GM12878 (cell line): ENCODE data around the gene CACFD1. TPM values are rescaled to one million over a fixed set of nuclear protein-coding genes. Genes with fewer than 3 reads are reported as not detected.

Experiments
- ATAC-seq: fragments of 200-7000 bp; cut with Tn5 transposase; 3 replicates; pipeline ENCODE4 v1.9.1; 2020; ENCODE audit warnings: mild to moderate bottlenecking, moderate library complexity
- BruUV-seq: library from RNA; stranded (reverse); fragments of 400-500 nt; replicated peaks from 2 replicates; lab custom pipeline; 2021; lab: Mats Ljungman, UMichigan
- CTCF ChIA-PET: fragments of 300-600 bp; sonication (Branson Sonifier 250); formaldehyde crosslinking; extraction: SDS; loops from one replicate; lab custom pipeline; 2021; ENCODE audit warnings: inconsistent platforms; lab: Yijun Ruan, JAX
- POLR2A ChIA-PET: fragments of 350-600 bp; formaldehyde crosslinking; extraction: SDS; loops from one replicate; lab custom pipeline; 2021; ENCODE audit warnings: inconsistent platforms; lab: Charles Lee
- RAD21 ChIA-PET: fragments of 300-600 bp; sonication (Branson Sonifier 250); formaldehyde crosslinking; loops from one replicate; lab custom pipeline; 2023; ENCODE audit warnings: antibody characterized with exemption; ENCODE audit not compliant: unreplicated experiment; lab: Charles Lee
- SMC1A ChIA-PET: fragments of 300-600 bp; sonication (Branson Sonifier 250); formaldehyde crosslinking; loops from one replicate; lab custom pipeline; 2023; ENCODE audit not compliant: unreplicated experiment, uncharacterized antibody; lab: Charles Lee
- DNase-seq: peaks from one replicate; pipeline ENCODE4 v3.0.0-alpha.2; 2011; ENCODE audit warnings: low read depth, low spot score
- FAIRE-seq: peaks from 3 replicates; lab custom pipeline; 2011; peaks lifted over from hg19 to GRCh38; lab: Jason Lieb, UNC
- H2AFZ ChIP-seq: 2 replicates; pipeline ENCODE4 v1.6.0; 2011; ENCODE audit warnings: low read depth, low read length, control low read depth; ENCODE audit not compliant: control insufficient read depth
- H3K27ac ChIP-seq: 2 replicates; pipeline ENCODE4 v1.5.1; 2011; ENCODE audit warnings: control low read depth; ENCODE audit not compliant: control insufficient read depth, insufficient read depth
- H3K27me3 ChIP-seq, 2 experiments: replicated peaks in 1 of 2; 2 replicates each; pipeline versions ENCODE4 v1.6.0 to v1.6.1; 2011; ENCODE audit warnings: low read length in 1 of 2; ENCODE audit not compliant: control insufficient read depth in 2 of 2, insufficient read depth in 2 of 2
- H3K36me3 ChIP-seq, 2 experiments: 2 replicates each; pipeline ENCODE4 v1.5.1; 2011; ENCODE audit warnings: low read length in 1 of 2; ENCODE audit not compliant: control insufficient read depth in 2 of 2, insufficient read depth in 2 of 2
- H3K4me1 ChIP-seq: 2 replicates; pipeline ENCODE4 v1.6.1; 2011; ENCODE audit warnings: mild to moderate bottlenecking, low read length, moderate library complexity, mixed read lengths; ENCODE audit not compliant: control insufficient read depth, insufficient read depth
- H3K4me2 ChIP-seq: 2 replicates; pipeline ENCODE4 v1.6.0; 2011; ENCODE audit warnings: control low read depth; ENCODE audit not compliant: control insufficient read depth, insufficient read depth
- H3K4me3 ChIP-seq: fragments of 200-600 bp; sonication (generic); 2 replicates; pipeline ENCODE4 v1.5.1; 2016
- H3K79me2 ChIP-seq: 2 replicates; pipeline ENCODE4 v1.6.0; 2011; ENCODE audit warnings: low read length; ENCODE audit not compliant: control insufficient read depth, insufficient read depth
- H3K9ac ChIP-seq: 2 replicates; pipeline ENCODE4 v1.8.0; 2011; ENCODE audit warnings: low read length, control low read depth, mixed read lengths; ENCODE audit not compliant: control insufficient read depth, insufficient read depth
- H3K9me3 ChIP-seq: replicated peaks from 3 replicates; pipeline ENCODE4 v1.5.1; 2011; ENCODE audit warnings: mild to moderate bottlenecking, low read length; ENCODE audit not compliant: control insufficient read depth, insufficient read depth
- H4K20me1 ChIP-seq: 2 replicates; pipeline ENCODE4 v1.6.0; 2011; ENCODE audit not compliant: control insufficient read depth, insufficient read depth
- MLLT1 ChIP-seq: fragments of 450-650 bp; IDR thresholded peaks from 2 replicates; pipeline ENCODE4 v1.6.1; 2016; ENCODE audit warnings: mild to moderate bottlenecking
- STAT3 ChIP-seq: IDR thresholded peaks from 2 replicates; pipeline ENCODE4 v1.6.1; 2011; ENCODE audit warnings: low read depth, low read length, improper control_type of control experiment
- TAF1 ChIP-seq: IDR thresholded peaks from 2 replicates; pipeline ENCODE4 v1.6.1; 2011; ENCODE audit warnings: mild to moderate bottlenecking, low read depth, low read length, borderline replicate concordance
- TCF3 ChIP-seq: IDR thresholded peaks from 2 replicates; pipeline ENCODE4 v1.6.1; 2012; ENCODE audit warnings: low read depth, mild to moderate bottlenecking, low read length, borderline replicate concordance; ENCODE audit not compliant: insufficient read depth
- WGBS: methylation state at CpG from one replicate; pipeline ENCODE4 v1.1.6; 2016; ENCODE audit warnings: low lambda C conversion rate; ENCODE audit not compliant: insufficient replicate concordance, insufficient coverage; ENCODE audit errors: missing lambda C conversion rate; 5-methylcytosine and 5-hydroxymethylcytosine counted together
- in situ Hi-C: fragments of 300-500 bp; cut with MboI; formaldehyde crosslinking; loops from 9 replicates; pipeline ENCODE4 v1.14.3; 2018; ENCODE audit warnings: mixed read lengths
- intact Hi-C: fragments of 100-400 bp; cut with micrococcal nuclease; formaldehyde crosslinking; loops from one replicate; pipeline ENCODE4 v1.14.2; 2022; ENCODE audit not compliant: unreplicated experiment
- polyA plus RNA-seq, 11 experiments: library from polyadenylated mRNA; depleted of rRNA in 4 of 11; unstranded in 6 of 11; stranded (reverse) in 5 of 11; fragments of >200 nt; fragmentation: Nextera tagmentation in 4 of 11; fragmentation: Illumina TruSeq in 1 of 11; extraction: Ambion mirVana in 4 of 11; extraction: Trizol in 1 of 11; gene quantifications; 1 replicate in 1 of 11; 2 replicates in 10 of 11; pipeline versions ENCODE4 v1.2.1 to v1.2.3, GENCODE V29; 2011 to 2016; ENCODE audit warnings: inconsistent platforms in 2 of 11, missing spikeins in 2 of 11, low read depth in 1 of 11
- total RNA-seq, 4 experiments: library from RNA; depleted of rRNA in 3 of 4; stranded (reverse); fragments of >200 nt in 3 of 4; fragmentation: Illumina TruSeq in 1 of 4; extraction: Trizol in 1 of 4; gene quantifications; 2 replicates each; pipeline versions ENCODE4 v1.2.1 to v1.2.3, GENCODE V29; 2013 to 2021
- TF ChIP-seq, protein P1 (sequence below): fragments of 450-650 bp; IDR thresholded peaks from 2 replicates; pipeline ENCODE4 v1.6.1; 2014; ENCODE audit warnings: mild to moderate bottlenecking

The CACFD1 gene
- total and polyA plus RNA-seq, 10 of the 15 experiments (the other 5 are each of a cell fraction or from before 2014, with no cell fraction given): 0.09 to 5.8 (median 1.4) TPM; not detected in 1

- in situ Hi-C loops: no loop called here
- no peak for ATAC-seq
- H3K9ac ChIP-seq: no peak overlapping the region
- peaks cover 0 to 2% of the 10 kb centered on the region in 2 experiments; a peak in 2 of 4 replicates for H3K27me3 ChIP-seq
- no peaks in the 10 kb centered on the region for H3K36me3 ChIP-seq
- no TSS peak for BruUV-seq
- SMC1A ChIA-PET: no interaction called here
- no peaks in the 10 kb centered on the region for H4K20me1 ChIP-seq
- intact Hi-C loops: no loop called here
- WGBS: 5% methylated on average over 11 of the region's 11 CpGs
- no peaks in the 10 kb centered on the region for H3K9me3 ChIP-seq
- RAD21 ChIA-PET: no interaction called here
- no peak overlapping the region for H3K27ac ChIP-seq
- no peak overlapping the region for H3K4me2 ChIP-seq
- CTCF ChIA-PET: no interaction called here
- no peak for FAIRE-seq
- H3K79me2 ChIP-seq: no peaks in the 10 kb centered on the region
- TF ChIP-seq STAT3: no peak
- POLR2A ChIA-PET: no interaction called here
- no peak overlapping the region for H3K4me3 ChIP-seq
- H3K4me1 ChIP-seq: no peaks in the 10 kb centered on the region
- no peak for DNase-seq
- H2AFZ ChIP-seq: no peak overlapping the region
These were observed 56.6 kb downstream of the CACFD1 start for GRCh38 chr9:133516256-133516960.

DNA sequence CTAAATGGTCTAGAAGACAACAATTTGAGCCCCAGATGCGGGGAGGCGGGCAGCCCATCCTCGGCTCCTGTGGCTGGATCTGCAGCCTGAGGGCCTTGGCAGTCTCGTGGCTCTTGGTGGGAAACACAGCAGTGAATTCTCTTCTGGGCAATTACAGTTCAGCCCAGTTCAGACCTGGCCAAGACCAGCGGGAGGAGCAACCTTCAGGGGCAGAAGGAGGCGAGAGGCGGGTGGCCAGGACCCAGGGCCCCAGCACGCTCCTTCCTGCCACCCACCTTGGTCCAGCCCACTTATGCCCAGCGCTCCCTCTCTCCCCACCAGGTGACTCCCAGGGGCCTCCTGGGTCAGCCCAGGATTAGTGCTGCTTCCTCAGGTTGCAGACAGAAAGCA lies 57.2 kb downstream of the CACFD1 start:
- peaks cover 0 to 2% of the 10 kb centered on the region in 2 experiments; a peak in 2 of 4 replicates for H3K27me3 ChIP-seq
- no peak overlapping the region for H2AFZ ChIP-seq
- H3K9me3 ChIP-seq: no peaks in the 10 kb centered on the region
- DNase-seq: no peak
- in situ Hi-C loops: no loop called here
- no peaks in the 10 kb centered on the region for H4K20me1 ChIP-seq
- RAD21 ChIA-PET: no interaction called here
- ATAC-seq: no peak
- H3K9ac ChIP-seq: no peak overlapping the region
- no peak overlapping the region for H3K4me2 ChIP-seq
- POLR2A ChIA-PET: no interaction called here
- intact Hi-C loops: no loop called here
- CTCF ChIA-PET: interaction anchor here (0.7 kb wide), 1 partner anchor 66 kb away, joined by 3 read pairs; no protein-coding TSS in a partner anchor
- WGBS: 30% methylated on average over 9 of the region's 9 CpGs
- no peaks in the 10 kb centered on the region for H3K36me3 ChIP-seq
- no peak overlapping the region for H3K27ac ChIP-seq
- no peak for FAIRE-seq
- TF ChIP-seq TAF1 (no peak), TCF3 (no peak), MLLT1 (no peak)
- TF ChIP-seq, protein P1, sequence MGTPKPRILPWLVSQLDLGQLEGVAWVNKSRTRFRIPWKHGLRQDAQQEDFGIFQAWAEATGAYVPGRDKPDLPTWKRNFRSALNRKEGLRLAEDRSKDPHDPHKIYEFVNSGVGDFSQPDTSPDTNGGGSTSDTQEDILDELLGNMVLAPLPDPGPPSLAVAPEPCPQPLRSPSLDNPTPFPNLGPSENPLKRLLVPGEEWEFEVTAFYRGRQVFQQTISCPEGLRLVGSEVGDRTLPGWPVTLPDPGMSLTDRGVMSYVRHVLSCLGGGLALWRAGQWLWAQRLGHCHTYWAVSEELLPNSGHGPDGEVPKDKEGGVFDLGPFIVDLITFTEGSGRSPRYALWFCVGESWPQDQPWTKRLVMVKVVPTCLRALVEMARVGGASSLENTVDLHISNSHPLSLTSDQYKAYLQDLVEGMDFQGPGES: no peak
- TF ChIP-seq, all 136 proteins: peak for 0
- no peak overlapping the region for H3K4me3 ChIP-seq
- no peaks in the 10 kb centered on the region for H3K4me1 ChIP-seq
- H3K79me2 ChIP-seq: no peaks in the 10 kb centered on the region
- no TSS peak for BruUV-seq
- SMC1A ChIA-PET: no interaction called here
